Gastrocnemius medialis (tissue), 4 donors: ENCODE data around the gene RRP36.

Source experiments
- POLR2A ChIP-seq, 2 donors: fragments of 450-650 bp; IDR thresholded peaks; one replicate each; pipeline ENCODE4 v1.6.1; 2017; ENCODE audit warnings: antibody characterized with exemption in 2 of 2, mild to moderate bottlenecking in 2 of 2, moderate library complexity in 2 of 2
- TF ChIP-seq, protein P1 (sequence below), 5 experiments: fragments of 450-650 bp in 3 of 5; fragments of 200-600 bp in 2 of 5; sonication (generic) in 2 of 5; IDR thresholded peaks in 4 of 5; conservative IDR thresholded peaks in 1 of 5; 1 replicate in 4 of 5; 2 replicates in 1 of 5; pipeline ENCODE4 v1.5.1; 2016 to 2019; ENCODE audit warnings: antibody characterized with exemption in 5 of 5, mild to moderate bottlenecking in 3 of 5, moderate library complexity in 3 of 5

DNA sequence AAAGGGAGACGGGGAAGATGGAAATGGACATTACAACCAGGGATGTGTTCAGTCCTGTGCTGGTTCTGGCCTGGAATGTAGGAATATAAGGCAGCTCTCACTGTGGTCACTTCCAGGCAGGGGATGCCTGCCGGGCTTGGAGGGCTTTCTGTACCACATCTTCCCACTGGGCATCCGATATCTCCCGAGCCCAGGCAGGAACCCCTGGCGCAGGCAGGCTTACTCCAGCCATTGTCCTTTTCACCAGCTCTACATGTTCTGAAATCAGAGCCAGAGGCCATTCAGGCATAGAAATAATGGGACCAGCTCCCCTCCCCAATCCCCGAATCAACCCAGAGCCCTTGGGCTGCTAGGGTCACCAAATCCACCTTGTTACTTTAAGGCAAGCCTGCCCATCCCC, 9.1 kb upstream of the RRP36 start:
- TF ChIP-seq, protein P1, sequence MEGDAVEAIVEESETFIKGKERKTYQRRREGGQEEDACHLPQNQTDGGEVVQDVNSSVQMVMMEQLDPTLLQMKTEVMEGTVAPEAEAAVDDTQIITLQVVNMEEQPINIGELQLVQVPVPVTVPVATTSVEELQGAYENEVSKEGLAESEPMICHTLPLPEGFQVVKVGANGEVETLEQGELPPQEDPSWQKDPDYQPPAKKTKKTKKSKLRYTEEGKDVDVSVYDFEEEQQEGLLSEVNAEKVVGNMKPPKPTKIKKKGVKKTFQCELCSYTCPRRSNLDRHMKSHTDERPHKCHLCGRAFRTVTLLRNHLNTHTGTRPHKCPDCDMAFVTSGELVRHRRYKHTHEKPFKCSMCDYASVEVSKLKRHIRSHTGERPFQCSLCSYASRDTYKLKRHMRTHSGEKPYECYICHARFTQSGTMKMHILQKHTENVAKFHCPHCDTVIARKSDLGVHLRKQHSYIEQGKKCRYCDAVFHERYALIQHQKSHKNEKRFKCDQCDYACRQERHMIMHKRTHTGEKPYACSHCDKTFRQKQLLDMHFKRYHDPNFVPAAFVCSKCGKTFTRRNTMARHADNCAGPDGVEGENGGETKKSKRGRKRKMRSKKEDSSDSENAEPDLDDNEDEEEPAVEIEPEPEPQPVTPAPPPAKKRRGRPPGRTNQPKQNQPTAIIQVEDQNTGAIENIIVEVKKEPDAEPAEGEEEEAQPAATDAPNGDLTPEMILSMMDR (IDR thresholded peaks at IDR 0.05 in 4 of 5, conservative IDR thresholded peaks at IDR 0.05 in 1 of 5) = no peak
- TF ChIP-seq POLR2A (IDR thresholded peaks at IDR 0.05) = no peak
